Islet of Langerhans (tissue), 1 donor: ENCODE data around the gene KCNC2.

ENCODE experiments used
- FAIRE-seq: peaks from one replicate; lab custom pipeline; 2011; peaks lifted over from hg19 to GRCh38; lab: Jason Lieb, UNC

The KCNC2 gene

DNA sequence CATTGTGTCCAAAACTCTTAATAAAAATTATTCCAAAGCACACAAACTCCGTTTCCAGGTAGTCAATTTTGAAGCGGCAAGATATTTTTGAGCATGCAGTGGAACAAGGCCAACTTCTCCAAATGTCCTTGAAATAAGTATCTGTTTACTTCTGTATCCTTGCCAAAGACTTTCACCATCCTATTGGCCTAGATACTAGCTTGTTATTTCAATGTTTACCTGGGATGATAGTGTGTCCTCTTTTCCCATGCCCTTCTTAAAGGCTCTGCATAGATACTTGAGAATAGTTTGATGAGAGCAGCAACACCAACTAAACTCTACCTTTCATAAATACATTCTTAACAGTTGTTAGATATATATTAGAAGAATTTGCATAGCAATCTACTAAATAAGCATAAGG is 160.9 kb downstream of the KCNC2 start:
- no peak for FAIRE-seq

GRCh38 chr12:75047885-75048525 is 161.6 kb downstream of the KCNC2 start:
- no peak for FAIRE-seq

- no peak for FAIRE-seq
These were observed 167.5 kb downstream of the KCNC2 start for GRCh38 chr12:75042125-75042524.

- no peak for FAIRE-seq
These were observed 168.2 kb downstream of the KCNC2 start for GRCh38 chr12:75041472-75041871.

GRCh38 chr12:75020068-75020557 is 189.5 kb downstream of the KCNC2 start:
- FAIRE-seq: no peak

GRCh38 chr12:75011120-75011519 is 198.5 kb downstream of the KCNC2 start:
- no peak for FAIRE-seq

DNA sequence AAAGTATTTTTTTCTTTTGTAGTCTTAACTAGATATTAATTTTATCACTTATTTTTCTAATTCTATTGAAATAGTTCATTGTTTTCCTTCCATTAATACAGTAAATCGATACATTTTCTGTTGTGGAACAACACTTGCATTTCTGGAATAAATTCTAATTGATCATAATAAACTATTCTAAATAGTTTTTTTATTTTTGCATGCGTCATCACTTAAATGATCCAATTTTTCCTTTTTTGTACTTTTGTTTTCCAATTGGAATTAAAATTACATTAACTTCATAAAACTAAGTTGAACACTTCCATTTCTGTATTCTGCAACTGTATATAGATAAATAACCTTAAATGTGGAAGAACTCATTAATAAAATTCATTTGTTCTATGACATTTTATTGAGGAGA is 202.5 kb downstream of the KCNC2 start:
- no peak for FAIRE-seq

DNA sequence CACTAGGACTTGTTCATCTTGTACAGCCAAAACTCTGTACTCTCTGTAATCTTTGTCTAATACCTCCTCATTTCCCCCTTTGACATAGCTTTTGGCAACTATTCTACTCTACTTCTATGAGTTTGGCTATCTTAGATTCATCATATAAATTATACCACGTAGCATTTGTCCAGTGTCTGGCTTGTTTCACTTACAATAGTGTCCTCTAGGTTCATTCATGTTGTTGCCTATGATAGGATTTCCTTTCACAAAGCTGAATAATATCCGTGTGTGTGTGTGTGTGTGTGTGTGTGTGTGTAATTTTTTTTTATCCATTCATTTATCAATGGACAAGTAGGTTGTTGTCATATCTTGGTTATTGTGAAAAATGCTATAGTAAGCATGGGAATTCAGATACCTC is 209.5 kb downstream of the KCNC2 start:
- FAIRE-seq: no peak

GRCh38 chr12:74999474-74999873 is 210.2 kb downstream of the KCNC2 start:
- no peak for FAIRE-seq
